ENCODE measurements around the gene KCNMA1. TPM values are rescaled to one million over a fixed set of nuclear protein-coding genes. Genes with fewer than 3 reads are reported as not detected.
A peak's percentile ranks its signal among the peaks of the same experiment; 100 is the strongest.

The KCNMA1 gene
- total and polyA plus RNA-seq, 5 experiments from 2014 or later: not detected

- ATAC-seq: no peak
- H3K27ac Mint-ChIP-seq: no peak overlapping the region
- no peaks in the 10 kb centered on the region for H3K36me3 Mint-ChIP-seq
- DNase-seq: no peak
- peaks cover 3 to 16% (median 5%) of the 10 kb centered on the region in 5 donors for H3K27me3 Mint-ChIP-seq
- H3K4me1 Mint-ChIP-seq: peaks cover 0 to 1% (median 0%) of the 10 kb centered on the region in 4 donors
- H3K9me3 Mint-ChIP-seq: no peaks in the 10 kb centered on the region
- POLR2A ChIA-PET: no interaction called here
- H3K4me3 Mint-ChIP-seq: no peak overlapping the region
These were observed 622.2 kb downstream of the KCNMA1 start for GRCh38 chr10:77015360-77015759.

DNA sequence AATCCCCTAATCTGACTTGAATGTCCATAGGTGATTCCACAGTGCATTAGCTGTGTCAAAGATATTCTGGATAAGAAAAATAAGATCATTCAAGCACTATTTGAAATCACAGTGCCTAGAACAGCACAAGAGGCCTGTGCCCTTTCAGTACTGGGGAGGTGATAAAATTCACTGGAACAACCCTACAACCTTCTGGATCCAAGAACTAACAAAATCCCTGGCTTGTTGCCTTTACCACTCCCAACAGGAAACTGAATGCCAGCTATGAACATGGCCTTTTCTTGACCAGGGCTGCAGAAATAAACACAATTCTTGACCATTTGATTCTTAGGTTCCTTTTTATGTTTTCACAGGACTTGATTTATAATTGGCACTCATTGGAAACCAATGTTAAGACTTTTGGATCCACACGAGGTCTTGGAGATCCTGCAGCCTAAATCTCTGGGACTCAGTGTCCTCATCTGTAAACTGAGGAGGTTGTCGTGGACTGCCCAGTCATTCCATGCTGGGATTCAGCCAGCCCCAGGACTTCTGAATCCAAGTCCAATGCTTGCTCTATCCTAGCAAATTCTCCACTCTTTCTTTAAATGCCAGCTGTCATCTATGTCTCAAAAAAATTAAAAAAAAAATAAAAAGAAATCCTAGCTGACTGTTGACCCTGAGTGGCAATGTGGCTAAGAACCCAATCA lies 624.7 kb downstream of the KCNMA1 start:
- Mint-ChIP-seq H3K9me3 (no peaks in the 10 kb centered on the region), H3K27me3 (peaks cover 3 to 20% (median 5%) of the 10 kb centered on the region in 5 donors)
- POLR2A ChIA-PET: no interaction called here

GRCh38 chr10:77011874-77012811 lies 625.5 kb downstream of the KCNMA1 start:
- POLR2A ChIA-PET: no interaction called here
- Mint-ChIP-seq H3K4me1 (peaks cover 0 to 8% (median under 1%) of the 10 kb centered on the region in 4 donors), H3K27me3 (peaks cover 3 to 20% (median 5%) of the 10 kb centered on the region in 5 donors), H3K27ac (no peak overlapping the region), H3K9me3 (no peaks in the 10 kb centered on the region), H3K36me3 (no peaks in the 10 kb centered on the region), H3K4me3 (no peak overlapping the region)
- no peak for ATAC-seq
- no peak for DNase-seq

More for the DNA sequence above, 624.7 kb downstream of the KCNMA1 start:
- H3K27ac Mint-ChIP-seq: no peak overlapping the region
- ATAC-seq (no peak), DNase-seq (no peak)
- H3K4me1 Mint-ChIP-seq: peaks cover 0 to 8% (median under 1%) of the 10 kb centered on the region in 4 donors
- H3K4me3 Mint-ChIP-seq: no peak overlapping the region
- no peaks in the 10 kb centered on the region for H3K36me3 Mint-ChIP-seq

DNA sequence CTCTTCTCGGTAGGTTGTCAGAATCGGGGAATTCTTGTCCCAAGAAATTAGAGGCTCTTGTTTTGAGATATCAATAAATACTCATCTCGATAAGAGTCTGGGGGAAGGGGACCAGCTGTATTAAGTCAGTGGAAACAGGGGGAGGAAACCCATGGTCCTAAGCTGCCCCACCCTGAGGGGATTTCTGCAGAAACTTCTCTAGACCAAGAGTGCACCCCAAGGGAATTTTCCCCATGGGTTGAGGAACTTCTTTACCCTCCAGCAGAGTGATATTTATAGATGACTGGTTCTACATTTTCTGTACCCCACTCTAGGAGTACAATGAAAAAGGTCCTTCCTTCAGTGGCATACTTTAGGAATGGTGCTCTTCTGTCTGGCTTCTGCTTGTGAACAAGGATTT lies 627.2 kb downstream of the KCNMA1 start:
- Mint-ChIP-seq H3K36me3 (no peaks in the 10 kb centered on the region), H3K27me3 (peaks cover 0 to 13% (median 4%) of the 10 kb centered on the region in 5 donors), H3K4me3 (no peak overlapping the region), H3K27ac (no peak overlapping the region), H3K9me3 (no peaks in the 10 kb centered on the region), H3K4me1 (peaks cover 0 to 8% (median under 1%) of the 10 kb centered on the region in 4 donors)
- POLR2A ChIA-PET: no interaction called here
- ATAC-seq: no peak
- no peak for DNase-seq

DNA sequence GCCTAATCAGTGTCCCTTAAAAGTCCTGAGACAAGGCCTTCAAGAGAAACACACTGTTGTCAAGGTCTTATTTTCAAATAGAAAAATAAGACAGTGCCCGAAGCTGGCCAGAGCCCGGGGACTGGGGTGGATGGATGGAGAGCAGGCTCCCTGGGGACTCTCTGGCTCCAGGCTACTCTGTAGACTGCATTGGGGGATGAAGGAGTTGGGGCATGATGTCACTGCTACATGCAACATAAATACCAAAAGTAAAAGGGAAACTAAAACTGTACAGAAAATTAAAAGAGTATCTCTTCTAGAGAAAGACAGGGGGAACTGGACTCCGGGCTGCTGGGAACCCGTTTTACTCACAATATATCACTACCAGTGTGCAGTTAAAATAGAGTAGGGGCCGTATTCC lies 629.8 kb downstream of the KCNMA1 start:
- Mint-ChIP-seq H3K4me1 (peaks cover 0 to 8% (median under 1%) of the 10 kb centered on the region in 4 donors), H3K27me3 (peaks cover 0 to 4% (median 0%) of the 10 kb centered on the region in 5 donors), H3K9me3 (no peaks in the 10 kb centered on the region), H3K4me3 (no peak overlapping the region), H3K36me3 (no peaks in the 10 kb centered on the region), H3K27ac (no peak overlapping the region)
- ATAC-seq (no peak), DNase-seq (no peak)
- POLR2A ChIA-PET: no interaction called here

GRCh38 chr10:77006836-77007511 lies 630.6 kb downstream of the KCNMA1 start:
- no peak for ATAC-seq
- H3K4me3 Mint-ChIP-seq: no peak overlapping the region
- H3K27me3 Mint-ChIP-seq: peaks cover 0 to 4% (median 0%) of the 10 kb centered on the region in 5 donors
- H3K36me3 Mint-ChIP-seq: no peaks in the 10 kb centered on the region
- peaks cover 0 to 8% (median under 1%) of the 10 kb centered on the region in 4 donors for H3K4me1 Mint-ChIP-seq
- no peaks in the 10 kb centered on the region for H3K9me3 Mint-ChIP-seq
- H3K27ac Mint-ChIP-seq: peak overlapping the region in 1 of 10 donors; percentile 6
- POLR2A ChIA-PET: no interaction called here
- DNase-seq: no peak

GRCh38 chr10:77005871-77006270 lies 631.7 kb downstream of the KCNMA1 start:
- DNase-seq (no peak), ATAC-seq (no peak)
- no peak overlapping the region for H3K27ac Mint-ChIP-seq
- H3K4me3 Mint-ChIP-seq: no peak overlapping the region
- H3K4me1 Mint-ChIP-seq: peaks cover 0 to 8% (median under 1%) of the 10 kb centered on the region in 4 donors
- POLR2A ChIA-PET: no interaction called here
- no peaks in the 10 kb centered on the region for H3K36me3 Mint-ChIP-seq
- no peaks in the 10 kb centered on the region for H3K9me3 Mint-ChIP-seq
- peaks cover 0 to 9% (median 6%) of the 10 kb centered on the region in 5 donors for H3K27me3 Mint-ChIP-seq

DNA sequence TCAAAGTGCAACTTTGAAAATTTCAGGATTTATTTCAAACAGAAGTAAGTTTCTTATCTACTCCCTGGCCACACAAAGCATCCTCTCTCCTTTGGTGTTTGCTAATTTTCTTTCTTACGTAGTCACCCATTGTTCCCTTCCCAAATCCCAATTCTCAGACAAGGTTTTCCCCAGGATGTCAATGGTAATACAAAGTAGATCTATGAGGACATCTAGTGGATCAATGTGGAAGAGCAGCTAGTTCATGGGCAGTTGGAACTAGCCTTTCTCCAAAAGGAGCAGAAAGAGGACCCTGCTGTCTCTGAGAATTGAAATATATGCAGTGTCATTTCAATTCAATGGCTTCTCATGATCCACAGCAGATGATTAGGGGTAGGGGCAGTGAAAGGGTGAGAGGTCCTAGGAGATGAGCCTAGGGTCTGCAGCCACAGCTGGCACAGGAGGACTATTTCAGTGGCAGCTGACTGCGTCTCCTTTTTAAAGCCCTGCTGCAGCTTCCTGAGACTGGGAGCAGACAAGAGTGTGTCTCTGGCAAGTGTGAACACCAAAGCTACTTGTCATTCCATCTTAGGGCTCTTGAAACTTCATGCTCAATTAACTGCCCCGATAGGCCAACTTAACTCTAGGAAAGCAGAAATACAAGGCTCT lies 632.6 kb downstream of the KCNMA1 start:
- Mint-ChIP-seq H3K27me3 (peaks cover 0 to 9% (median 6%) of the 10 kb centered on the region in 5 donors), H3K4me1 (peaks cover 0 to 3% (median under 1%) of the 10 kb centered on the region in 4 donors), H3K9me3 (no peaks in the 10 kb centered on the region), H3K36me3 (no peaks in the 10 kb centered on the region), H3K27ac (no peak overlapping the region), H3K4me3 (no peak overlapping the region)
- DNase-seq: no peak
- ATAC-seq: no peak
- POLR2A ChIA-PET: no interaction called here

DNA sequence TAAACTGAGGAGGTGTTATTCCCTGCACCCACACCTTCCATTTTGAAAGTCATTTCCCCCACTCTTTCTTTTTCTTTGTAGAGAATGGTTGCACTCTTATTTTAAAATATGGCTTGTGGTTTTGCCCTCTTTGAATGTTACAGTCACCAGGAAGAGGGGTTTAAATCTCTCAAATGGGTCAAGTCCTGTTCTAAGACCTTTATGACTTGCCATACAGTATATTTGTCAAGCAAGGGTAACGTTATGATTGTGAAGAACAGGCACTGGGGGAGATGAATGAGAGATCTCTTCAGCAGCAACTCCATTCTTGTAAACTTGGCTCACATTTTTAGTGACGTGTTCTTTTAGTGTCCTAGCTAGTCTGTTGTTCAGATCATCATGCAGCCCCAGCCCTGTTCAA lies 634.7 kb downstream of the KCNMA1 start:
- Mint-ChIP-seq H3K9me3 (no peaks in the 10 kb centered on the region), H3K27me3 (peaks cover 0 to 9% (median 6%) of the 10 kb centered on the region in 5 donors), H3K36me3 (no peaks in the 10 kb centered on the region), H3K4me3 (no peak overlapping the region), H3K27ac (no peak overlapping the region), H3K4me1 (no peaks in the 10 kb centered on the region)
- ATAC-seq: no peak
- POLR2A ChIA-PET: no interaction called here
- DNase-seq: no peak

GRCh38 chr10:77001206-77001605 lies 636.4 kb downstream of the KCNMA1 start:
- H3K4me1 Mint-ChIP-seq: no peaks in the 10 kb centered on the region
- no peak overlapping the region for H3K4me3 Mint-ChIP-seq
- no peaks in the 10 kb centered on the region for H3K36me3 Mint-ChIP-seq
- DNase-seq (no peak), ATAC-seq (no peak)
- H3K9me3 Mint-ChIP-seq: no peaks in the 10 kb centered on the region
- POLR2A ChIA-PET: interaction anchor here (0.7 kb wide), 1 partner anchor 160 kb away, joined by 3 read pairs; no protein-coding TSS in a partner anchor
- H3K27me3 Mint-ChIP-seq: peaks cover 0 to 9% (median 6%) of the 10 kb centered on the region in 5 donors
- no peak overlapping the region for H3K27ac Mint-ChIP-seq

DNA sequence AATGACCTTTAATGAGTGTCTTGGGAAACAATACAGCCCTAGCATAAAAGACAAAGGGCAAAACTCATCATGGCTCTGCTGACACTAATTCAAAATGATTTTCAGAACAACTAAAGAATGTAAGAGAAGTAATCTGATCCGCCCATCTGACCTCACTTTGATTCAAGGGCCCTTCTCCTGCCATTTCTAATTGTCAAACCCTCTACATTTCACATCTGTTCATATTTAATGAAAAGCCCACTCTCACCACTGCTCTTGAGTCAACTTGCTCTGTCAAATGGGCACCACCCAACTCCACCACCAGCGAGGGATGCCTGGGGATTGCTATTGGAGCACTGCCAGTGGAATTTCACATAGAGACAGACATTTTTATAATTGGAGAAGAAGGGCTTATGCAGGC lies 639.2 kb downstream of the KCNMA1 start:
- no peak for ATAC-seq
- POLR2A ChIA-PET: no interaction called here
- H3K27ac Mint-ChIP-seq: no peak overlapping the region

GRCh38 chr10:76997631-76998030 lies 640.0 kb downstream of the KCNMA1 start:
- H3K36me3 Mint-ChIP-seq: no peaks in the 10 kb centered on the region
- DNase-seq: no peak
- no peak for ATAC-seq
- no peaks in the 10 kb centered on the region for H3K9me3 Mint-ChIP-seq
- H3K4me3 Mint-ChIP-seq: no peak overlapping the region
- H3K4me1 Mint-ChIP-seq: no peaks in the 10 kb centered on the region
- POLR2A ChIA-PET: no interaction called here
- H3K27ac Mint-ChIP-seq: no peak overlapping the region
- peaks cover 0 to 9% (median 4%) of the 10 kb centered on the region in 5 donors for H3K27me3 Mint-ChIP-seq

More for the DNA sequence above, 639.2 kb downstream of the KCNMA1 start:
- H3K36me3 Mint-ChIP-seq: no peaks in the 10 kb centered on the region
- H3K27me3 Mint-ChIP-seq: peaks cover 0 to 9% (median 4%) of the 10 kb centered on the region in 5 donors
- DNase-seq: no peak
- H3K4me1 Mint-ChIP-seq: no peaks in the 10 kb centered on the region
- no peaks in the 10 kb centered on the region for H3K9me3 Mint-ChIP-seq
- H3K4me3 Mint-ChIP-seq: no peak overlapping the region

Measured in naive thymus-derived CD8-positive, alpha-beta T cell (primary cell).